Naive B cell (primary cell): ENCODE results near the gene SGMS1. TPM values are rescaled to one million over a fixed set of nuclear protein-coding genes. Genes with fewer than 3 reads are reported as not detected.

Experiments used
- ATAC-seq, 2 donors: fragments of 150-1000 bp; cut with Tn5 transposase; 2 replicates each; pipeline ENCODE4 v1.10.0; 2021; ENCODE audit warnings: low read depth in 2 of 2, mild to moderate bottlenecking in 2 of 2, moderate library complexity in 2 of 2
- DNase-seq: peaks from one replicate; pipeline ENCODE4 v3.0.0; 2022
- H3K27ac Mint-ChIP-seq, 6 donors: one replicate each; pipeline ENCODE4 v1.8.0; 2020 to 2022; ENCODE audit warnings: mild to moderate bottlenecking in 6 of 6, mixed read lengths in 6 of 6, moderate library complexity in 5 of 6, inconsistent platforms in 2 of 6
- H3K27me3 Mint-ChIP-seq, 3 donors: one replicate each; pipeline ENCODE4 v1.8.0; 2021 to 2022; ENCODE audit warnings: mixed read lengths in 3 of 3, mild to moderate bottlenecking in 1 of 3
- H3K36me3 Mint-ChIP-seq, 2 donors: one replicate each; pipeline ENCODE4 v1.8.0; 2020 to 2022; ENCODE audit warnings: mixed read lengths in 2 of 2, inconsistent platforms in 1 of 2, mild to moderate bottlenecking in 1 of 2
- H3K4me1 Mint-ChIP-seq, 3 donors: one replicate each; pipeline ENCODE4 v1.8.0; 2020 to 2022; ENCODE audit warnings: mixed read lengths in 3 of 3, inconsistent platforms in 1 of 3, mild to moderate bottlenecking in 1 of 3, moderate library complexity in 1 of 3
- H3K4me3 Mint-ChIP-seq, 8 donors: one replicate each; pipeline ENCODE4 v1.8.0; 2020 to 2022; ENCODE audit warnings: mild to moderate bottlenecking in 8 of 8, mixed read lengths in 8 of 8, moderate library complexity in 8 of 8, inconsistent platforms in 2 of 8
- H3K9me3 Mint-ChIP-seq, 7 donors: one replicate each; pipeline ENCODE4 v1.8.0; 2020 to 2022; ENCODE audit warnings: mixed read lengths in 7 of 7, mild to moderate bottlenecking in 5 of 7, inconsistent platforms in 2 of 7, moderate library complexity in 1 of 7
- polyA plus RNA-seq, 6 donors: library from polyadenylated mRNA; unstranded; fragments of 300-500 nt; fragmentation: Illumina TruSeq; gene quantifications; one replicate each; pipeline ENCODE4 v1.2.3, GENCODE V29; 2021; ENCODE audit warnings: low read depth in 6 of 6

Gene SGMS1
- polyA plus RNA-seq, 6 donors from 2014 or later, result 14.2 to 21.7 (median 16.7) TPM

- H3K4me3 Mint-ChIP-seq, result no peak overlapping the region
- no peaks in the 10 kb centered on the region for H3K36me3 Mint-ChIP-seq
- ATAC-seq (no peak), DNase-seq (no peak)
- peak overlapping the region in 1 of 6 donors; percentile 41 for H3K27ac Mint-ChIP-seq
- no peaks in the 10 kb centered on the region for H3K9me3 Mint-ChIP-seq
- no peaks in the 10 kb centered on the region for H3K27me3 Mint-ChIP-seq
- H3K4me1 Mint-ChIP-seq, result peaks cover 33 to 61% (median 40%) of the 10 kb centered on the region in 3 donors
Measured at GRCh38 chr10:50600286-50600685, 23.5 kb downstream of the SGMS1 start.

- ATAC-seq, result no peak
- H3K36me3 Mint-ChIP-seq, result no peaks in the 10 kb centered on the region
- no peak for DNase-seq
- H3K9me3 Mint-ChIP-seq, result no peaks in the 10 kb centered on the region
- no peak overlapping the region for H3K4me3 Mint-ChIP-seq
- peaks cover 17 to 40% (median 18%) of the 10 kb centered on the region in 3 donors for H3K4me1 Mint-ChIP-seq
- no peak overlapping the region for H3K27ac Mint-ChIP-seq
- no peaks in the 10 kb centered on the region for H3K27me3 Mint-ChIP-seq
Measured at GRCh38 chr10:50596897-50597296, 26.9 kb downstream of the SGMS1 start.

GRCh38 chr10:50596456-50596855, 27.3 kb downstream of the SGMS1 start:
- no peaks in the 10 kb centered on the region for H3K36me3 Mint-ChIP-seq
- no peak overlapping the region for H3K4me3 Mint-ChIP-seq
- no peaks in the 10 kb centered on the region for H3K9me3 Mint-ChIP-seq
- H3K4me1 Mint-ChIP-seq, result peaks cover 17 to 37% (median 17%) of the 10 kb centered on the region in 3 donors
- no peak overlapping the region for H3K27ac Mint-ChIP-seq
- no peaks in the 10 kb centered on the region for H3K27me3 Mint-ChIP-seq
- ATAC-seq, result no peak
- no peak for DNase-seq

GRCh38 chr10:50595785-50596184, 28.0 kb downstream of the SGMS1 start:
- H3K36me3 Mint-ChIP-seq, result no peaks in the 10 kb centered on the region

GRCh38 chr10:50593523-50594376, 30.0 kb downstream of the SGMS1 start:
- DNase-seq (no peak), ATAC-seq (no peak)
- H3K27ac Mint-ChIP-seq, result peak overlapping the region in 1 of 6 donors; percentile 41
- no peak overlapping the region for H3K4me3 Mint-ChIP-seq
- H3K4me1 Mint-ChIP-seq, result peaks cover 6 to 24% (median 13%) of the 10 kb centered on the region in 3 donors
- no peaks in the 10 kb centered on the region for H3K9me3 Mint-ChIP-seq
- H3K27me3 Mint-ChIP-seq, result no peaks in the 10 kb centered on the region
- peaks cover 0 to 4% of the 10 kb centered on the region in 2 donors for H3K36me3 Mint-ChIP-seq

More at GRCh38 chr10:50595785-50596184, 28.0 kb downstream of the SGMS1 start:
- ATAC-seq (no peak), DNase-seq (no peak)
- Mint-ChIP-seq H3K27me3 (no peaks in the 10 kb centered on the region), H3K27ac (peak overlapping the region in 1 of 6 donors; percentile 27), H3K4me3 (no peak overlapping the region), H3K4me1 (peaks cover 16 to 36% (median 19%) of the 10 kb centered on the region in 3 donors), H3K9me3 (no peaks in the 10 kb centered on the region)

GRCh38 chr10:50592961-50593418, 30.8 kb downstream of the SGMS1 start:
- peak overlapping the region in 1 of 6 donors; percentile 15 for H3K27ac Mint-ChIP-seq
- DNase-seq (no peak), ATAC-seq (no peak)
- peaks cover 4 to 8% of the 10 kb centered on the region in 2 donors for H3K36me3 Mint-ChIP-seq
- H3K27me3 Mint-ChIP-seq, result no peaks in the 10 kb centered on the region
- peaks cover 6 to 20% (median 10%) of the 10 kb centered on the region in 3 donors for H3K4me1 Mint-ChIP-seq
- H3K9me3 Mint-ChIP-seq, result no peaks in the 10 kb centered on the region
- no peak overlapping the region for H3K4me3 Mint-ChIP-seq

GRCh38 chr10:50590935-50591334, 32.8 kb downstream of the SGMS1 start:
- Mint-ChIP-seq H3K4me3 (no peak overlapping the region), H3K36me3 (peaks cover 21 to 24% of the 10 kb centered on the region in 2 donors), H3K9me3 (no peaks in the 10 kb centered on the region), H3K4me1 (peaks cover 12 to 29% (median 17%) of the 10 kb centered on the region in 3 donors), H3K27ac (peak overlapping the region in 1 of 6 donors; percentile 90), H3K27me3 (no peaks in the 10 kb centered on the region)
- ATAC-seq, result no peak
- no peak for DNase-seq

GRCh38 chr10:50586740-50587088, 37.0 kb downstream of the SGMS1 start:
- Mint-ChIP-seq H3K36me3 (peaks cover 21 to 35% of the 10 kb centered on the region in 2 donors), H3K4me1 (peaks cover 22 to 44% (median 33%) of the 10 kb centered on the region in 3 donors)

GRCh38 chr10:50585921-50586739, 37.6 kb downstream of the SGMS1 start:
- Mint-ChIP-seq H3K36me3 (peaks cover 21 to 35% of the 10 kb centered on the region in 2 donors), H3K27me3 (no peaks in the 10 kb centered on the region), H3K27ac (no peak overlapping the region), H3K9me3 (no peaks in the 10 kb centered on the region), H3K4me1 (peaks cover 25 to 45% (median 34%) of the 10 kb centered on the region in 3 donors), H3K4me3 (no peak overlapping the region)
- ATAC-seq (no peak), DNase-seq (no peak)

More at GRCh38 chr10:50586740-50587088, 37.0 kb downstream of the SGMS1 start:
- H3K4me3 Mint-ChIP-seq, result no peak overlapping the region
- ATAC-seq (no peak), DNase-seq (no peak)
- no peaks in the 10 kb centered on the region for H3K27me3 Mint-ChIP-seq
- H3K27ac Mint-ChIP-seq, result peak overlapping the region in 1 of 6 donors; percentile 75
- no peaks in the 10 kb centered on the region for H3K9me3 Mint-ChIP-seq

- Mint-ChIP-seq H3K27me3 (no peaks in the 10 kb centered on the region), H3K4me3 (peak overlapping the region in 1 of 8 donors; percentile 4), H3K9me3 (no peaks in the 10 kb centered on the region), H3K36me3 (peaks cover 17 to 27% of the 10 kb centered on the region in 2 donors), H3K4me1 (peaks cover 41 to 72% (median 62%) of the 10 kb centered on the region in 3 donors), H3K27ac (peak overlapping the region in 3 of 6 donors; percentile 6 to 73 (median 70))
- ATAC-seq (no peak), DNase-seq (no peak)
Measured at GRCh38 chr10:50582766-50583762, 40.7 kb downstream of the SGMS1 start.

GRCh38 chr10:50582046-50582445, 41.7 kb downstream of the SGMS1 start:
- Mint-ChIP-seq H3K9me3 (no peaks in the 10 kb centered on the region), H3K4me1 (peaks cover 51 to 78% (median 70%) of the 10 kb centered on the region in 3 donors), H3K27me3 (no peaks in the 10 kb centered on the region), H3K36me3 (peaks cover 11 to 22% of the 10 kb centered on the region in 2 donors), H3K27ac (peak overlapping the region in 2 of 6 donors; percentile 35 to 63), H3K4me3 (no peak overlapping the region)
- no peak for ATAC-seq
- no peak for DNase-seq

GRCh38 chr10:50580262-50580891, 43.4 kb downstream of the SGMS1 start:
- H3K4me3 Mint-ChIP-seq, result peak overlapping the region in 2 of 8 donors; percentile 64 to 68
- DNase-seq, result no peak
- no peaks in the 10 kb centered on the region for H3K9me3 Mint-ChIP-seq
- peaks cover 52 to 82% (median 80%) of the 10 kb centered on the region in 3 donors for H3K4me1 Mint-ChIP-seq
- H3K27ac Mint-ChIP-seq, result peak overlapping the region in 2 of 6 donors; percentile 27 to 76
- H3K36me3 Mint-ChIP-seq, result peaks cover 0 to 9% of the 10 kb centered on the region in 2 donors
- H3K27me3 Mint-ChIP-seq, result no peaks in the 10 kb centered on the region
- ATAC-seq, result no peak
